Testis (tissue), 2 donors: ENCODE data around the gene FANCB.

Experiments used
- POLR2A ChIP-seq: fragments of 450-650 bp; IDR thresholded peaks from one replicate; pipeline ENCODE4 v1.6.1; 2017; ENCODE audit warnings: antibody characterized with exemption, mild to moderate bottlenecking, moderate library complexity
- TF ChIP-seq, protein P1 (sequence below), 3 experiments: fragments of 450-650 bp in 2 of 3; fragments of 200-600 bp in 1 of 3; sonication (generic) in 1 of 3; IDR thresholded peaks; one replicate each; pipeline ENCODE4 v1.5.1; 2016 to 2019; ENCODE audit warnings: antibody characterized with exemption in 3 of 3, mild to moderate bottlenecking in 2 of 3, moderate library complexity in 1 of 3

DNA sequence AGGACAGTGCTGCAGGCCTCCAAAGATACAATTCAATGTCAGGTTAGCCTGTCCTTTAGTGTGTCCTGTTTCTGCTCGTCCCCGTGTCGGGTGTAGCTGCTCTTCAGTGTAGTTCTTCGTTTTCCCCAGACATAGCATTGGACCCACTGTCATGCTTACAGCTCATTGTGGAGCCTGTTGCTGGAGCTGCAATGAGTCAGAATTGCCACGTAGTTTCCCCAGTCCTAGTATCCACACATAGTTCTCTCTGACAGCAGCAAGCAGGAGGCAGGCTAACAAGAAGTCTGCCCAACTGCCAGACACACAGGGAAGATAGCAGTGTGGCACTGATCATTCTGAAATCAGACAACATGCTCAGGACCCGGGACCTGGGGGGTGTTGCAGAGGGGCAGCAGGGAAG lies 49.6 kb upstream of the FANCB start:
- TF ChIP-seq, protein P1, sequence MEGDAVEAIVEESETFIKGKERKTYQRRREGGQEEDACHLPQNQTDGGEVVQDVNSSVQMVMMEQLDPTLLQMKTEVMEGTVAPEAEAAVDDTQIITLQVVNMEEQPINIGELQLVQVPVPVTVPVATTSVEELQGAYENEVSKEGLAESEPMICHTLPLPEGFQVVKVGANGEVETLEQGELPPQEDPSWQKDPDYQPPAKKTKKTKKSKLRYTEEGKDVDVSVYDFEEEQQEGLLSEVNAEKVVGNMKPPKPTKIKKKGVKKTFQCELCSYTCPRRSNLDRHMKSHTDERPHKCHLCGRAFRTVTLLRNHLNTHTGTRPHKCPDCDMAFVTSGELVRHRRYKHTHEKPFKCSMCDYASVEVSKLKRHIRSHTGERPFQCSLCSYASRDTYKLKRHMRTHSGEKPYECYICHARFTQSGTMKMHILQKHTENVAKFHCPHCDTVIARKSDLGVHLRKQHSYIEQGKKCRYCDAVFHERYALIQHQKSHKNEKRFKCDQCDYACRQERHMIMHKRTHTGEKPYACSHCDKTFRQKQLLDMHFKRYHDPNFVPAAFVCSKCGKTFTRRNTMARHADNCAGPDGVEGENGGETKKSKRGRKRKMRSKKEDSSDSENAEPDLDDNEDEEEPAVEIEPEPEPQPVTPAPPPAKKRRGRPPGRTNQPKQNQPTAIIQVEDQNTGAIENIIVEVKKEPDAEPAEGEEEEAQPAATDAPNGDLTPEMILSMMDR (IDR thresholded peaks at IDR 0.05): no peak
- TF ChIP-seq POLR2A: no peak
